Upper lobe of right lung (tissue), 1 donor: Measurements from ENCODE around the gene ARMC9. TPM values are rescaled to one million over a fixed set of nuclear protein-coding genes. Genes with fewer than 3 reads are reported as not detected.

ENCODE experiments used
- ATAC-seq: fragments of 200-7000 bp; cut with Tn5 transposase; one replicate; pipeline ENCODE4 v1.9.1; 2020; ENCODE audit warnings: mild to moderate bottlenecking, moderate library complexity
- DNase-seq: peaks from one replicate; pipeline ENCODE4 v3.0.0-alpha.2; 2020
- H3K27ac ChIP-seq: fragments of 200-600 bp; one replicate; pipeline ENCODE4 v1.8.0; 2022
- H3K27me3 ChIP-seq: fragments of 200-600 bp; one replicate; pipeline ENCODE4 v1.8.0; 2022; ENCODE audit warnings: mild to moderate bottlenecking
- H3K36me3 ChIP-seq: fragments of 200-600 bp; one replicate; pipeline ENCODE4 v1.8.0; 2022
- H3K4me1 ChIP-seq: fragments of 200-600 bp; one replicate; pipeline ENCODE4 v1.8.0; 2022
- H3K4me3 ChIP-seq: fragments of 200-600 bp; one replicate; pipeline ENCODE4 v1.8.0; 2022; ENCODE audit warnings: mild to moderate bottlenecking
- H3K9me3 ChIP-seq: fragments of 200-600 bp; one replicate; pipeline ENCODE4 v1.8.0; 2022
- CTCF ChIP-seq: fragments of 200-600 bp; IDR thresholded peaks from one replicate; pipeline ENCODE4 v1.8.0; 2022; ENCODE audit warnings: antibody characterized with exemption
- intact Hi-C: fragments of 100-400 bp; cut with DNase I; formaldehyde crosslinking; loops from one replicate; pipeline ENCODE4 v1.11.0; 2022
- total RNA-seq: library from RNA; stranded (reverse); fragmentation: NEBNext Ultra II Directional; extraction: Animal tissue kit (Norgen Biotek cat#: 25700); gene quantifications from one replicate; pipeline ENCODE4 v1.2.1, GENCODE V29; 2021
- donor health status: DM: no; HTN: yes; CAD: no; lungs with severe emphysema.

ARMC9 gene
- total RNA-seq, 1 donor from 2014 or later = 37.1 TPM

- no peak for DNase-seq
Observed at GRCh38 chr2:231288590-231288989, 90.2 kb downstream of the ARMC9 start.

DNA sequence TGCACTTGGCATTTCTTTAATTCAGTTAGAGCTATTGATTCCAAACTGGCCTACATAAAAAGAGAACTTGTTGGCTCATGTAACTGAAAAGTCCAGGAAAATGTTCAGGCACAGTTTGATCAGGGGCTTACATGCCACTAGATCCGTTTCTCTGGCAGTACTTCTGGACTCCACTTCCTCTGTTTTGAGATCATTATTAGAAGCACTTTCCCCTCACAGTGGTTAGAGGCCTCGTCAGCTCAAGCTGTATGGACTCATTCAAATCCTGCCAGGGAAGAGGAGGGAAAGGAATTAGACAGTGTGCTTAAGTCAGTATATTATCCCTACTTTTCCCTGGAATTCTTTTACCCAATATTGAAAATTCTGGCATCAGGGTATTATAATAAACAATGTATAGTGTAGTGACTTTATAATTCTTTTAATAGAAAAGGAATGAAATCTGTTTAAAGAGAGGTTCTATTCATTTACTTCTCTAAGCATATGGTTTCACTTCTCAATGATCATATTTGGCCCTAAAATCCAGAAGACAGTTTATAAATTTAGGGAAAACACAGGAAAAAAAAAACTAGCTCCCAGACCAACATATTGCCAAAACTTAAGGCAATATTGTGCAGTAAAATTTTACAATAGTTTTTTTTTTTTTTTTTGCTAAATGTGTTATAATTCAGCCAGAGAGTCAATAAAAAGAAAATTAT lies 92.0 kb downstream of the ARMC9 start:
- Histone ChIP-seq H3K4me1 (peaks cover 4% of the 10 kb centered on the region), H3K27ac (no peak overlapping the region), H3K27me3 (no peaks in the 10 kb centered on the region), H3K4me3 (no peak overlapping the region), H3K9me3 (no peaks in the 10 kb centered on the region), H3K36me3 (peaks cover 17% of the 10 kb centered on the region)
- no peak for ATAC-seq
- no peak for DNase-seq
- TF ChIP-seq CTCF = no peak
- intact Hi-C loops = no loop called here

More at GRCh38 chr2:231288590-231288989, 90.2 kb downstream of the ARMC9 start:
- Histone ChIP-seq H3K9me3 (no peaks in the 10 kb centered on the region), H3K4me3 (no peak overlapping the region), H3K4me1 (no peaks in the 10 kb centered on the region), H3K27ac (no peak overlapping the region), H3K36me3 (peaks cover 19% of the 10 kb centered on the region), H3K27me3 (no peaks in the 10 kb centered on the region)
- intact Hi-C loops = no loop called here
- no peak for ATAC-seq
- TF ChIP-seq CTCF = no peak

DNA sequence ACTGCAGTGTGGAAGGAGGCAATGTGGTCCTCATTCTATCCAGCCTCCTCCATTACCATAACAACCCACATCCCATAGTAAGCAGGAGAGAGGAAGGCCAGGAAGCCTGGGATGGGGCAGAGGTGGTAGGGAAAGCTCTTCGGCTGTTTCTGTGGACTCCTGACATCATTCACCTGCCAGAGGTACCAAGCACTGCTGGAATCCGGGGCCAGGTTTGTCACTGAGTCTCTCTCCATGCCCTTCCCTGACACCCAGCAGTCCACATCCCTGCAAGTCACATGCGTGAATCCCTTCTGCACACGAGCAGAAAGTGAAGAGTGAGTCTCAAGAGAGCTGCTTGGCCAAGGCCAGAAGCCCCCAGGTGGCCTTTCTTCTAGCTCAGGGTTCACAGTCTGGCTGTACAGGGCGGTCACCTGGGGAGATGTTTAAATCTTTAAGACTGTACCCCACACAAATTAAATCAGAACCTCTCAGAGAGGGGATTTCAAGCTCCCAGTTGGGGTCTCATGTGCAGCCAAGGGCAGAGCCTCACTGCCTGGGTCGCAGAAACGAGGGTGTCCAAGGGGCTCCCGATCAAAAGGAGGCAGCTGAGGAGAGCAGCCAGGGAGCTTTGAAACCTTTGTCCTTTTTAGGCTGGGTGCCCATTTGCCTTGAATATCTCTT lies 94.2 kb downstream of the ARMC9 start:
- intact Hi-C loops = no loop called here
- peaks cover 24% of the 10 kb centered on the region for H3K36me3 ChIP-seq

DNA sequence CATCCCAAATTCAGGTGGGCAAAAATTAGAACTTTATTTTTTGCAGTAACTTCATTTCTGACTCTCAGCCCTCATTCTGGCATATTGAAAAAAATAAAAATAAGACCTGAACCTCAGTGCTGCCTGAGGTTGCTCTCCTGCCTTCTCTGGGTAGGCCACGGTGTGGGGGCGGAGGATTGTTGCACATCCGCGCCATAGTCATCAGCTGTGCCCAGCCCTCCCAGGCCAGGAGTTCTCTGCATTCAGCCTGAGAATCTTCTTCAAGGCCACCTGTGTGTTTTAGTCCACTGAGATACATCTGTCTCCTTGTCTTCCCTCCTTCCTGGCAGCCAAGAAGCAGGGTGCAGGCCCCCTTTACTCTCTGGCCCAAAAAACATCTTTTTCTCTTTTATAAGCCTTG lies 94.7 kb downstream of the ARMC9 start:
- TF ChIP-seq CTCF = no peak
- Histone ChIP-seq H3K9me3 (no peaks in the 10 kb centered on the region), H3K27me3 (no peaks in the 10 kb centered on the region), H3K36me3 (peaks cover 24% of the 10 kb centered on the region), H3K4me3 (no peak overlapping the region), H3K4me1 (peaks cover 5% of the 10 kb centered on the region), H3K27ac (no peak overlapping the region)
- ATAC-seq (no peak), DNase-seq (no peak)
- intact Hi-C loops = no loop called here

More for the DNA sequence above, 94.2 kb downstream of the ARMC9 start:
- TF ChIP-seq CTCF = no peak
- no peaks in the 10 kb centered on the region for H3K27me3 ChIP-seq
- peaks cover 4% of the 10 kb centered on the region for H3K4me1 ChIP-seq
- DNase-seq (no peak), ATAC-seq (no peak)
- no peaks in the 10 kb centered on the region for H3K9me3 ChIP-seq
- no peak overlapping the region for H3K27ac ChIP-seq
- H3K4me3 ChIP-seq = no peak overlapping the region

- H3K4me1 ChIP-seq = peaks cover 14% of the 10 kb centered on the region
- H3K36me3 ChIP-seq = peaks cover 16% of the 10 kb centered on the region
- H3K4me3 ChIP-seq = no peak overlapping the region
- DNase-seq (no peak), ATAC-seq (no peak)
- no peak for TF ChIP-seq CTCF
- H3K27me3 ChIP-seq = no peaks in the 10 kb centered on the region
- H3K27ac ChIP-seq = no peak overlapping the region
- no peaks in the 10 kb centered on the region for H3K9me3 ChIP-seq
- intact Hi-C loops = no loop called here
Observed at GRCh38 chr2:231294116-231294515, 95.7 kb downstream of the ARMC9 start.
